PC-3 (cell line): ENCODE measurements around the gene RYR2. TPM values are rescaled to one million over a fixed set of nuclear protein-coding genes. Genes with fewer than 3 reads are reported as not detected.

Experiments
- ATAC-seq: fragments of 200-7000 bp; cut with Tn5 transposase; 2 replicates; pipeline ENCODE4 v1.9.1; 2020; ENCODE audit warnings: mild to moderate bottlenecking, moderate library complexity
- BruUV-seq: library from RNA; stranded (reverse); fragments of 400-500 nt; replicated peaks from 2 replicates; lab custom pipeline; 2021; lab: Mats Ljungman, UMichigan
- CTCF ChIA-PET: fragments of 300-600 bp; sonication (Branson Sonifier 250); formaldehyde crosslinking; loops from one replicate; lab custom pipeline; 2022; ENCODE audit warnings: antibody characterized with exemption; lab: Charles Lee
- POLR2A ChIA-PET: fragments of 300-600 bp; sonication (Branson Sonifier 250); formaldehyde crosslinking; loops from one replicate; lab custom pipeline; 2022; ENCODE audit warnings: antibody characterized with exemption; ENCODE audit not compliant: unreplicated experiment; lab: Charles Lee
- DNase-seq: peaks from one replicate; pipeline ENCODE4 v3.0.0-alpha.2; 2015
- H2AFZ ChIP-seq: fragments of 300-600 bp; sonication (generic); 2 replicates; pipeline ENCODE4 v1.6.0; 2016; ENCODE audit warnings: antibody characterized with exemption, low read length
- H3F3A ChIP-seq: fragments of 300-600 bp; sonication (generic); one replicate; pipeline ENCODE4 v1.6.0; 2017; ENCODE audit warnings: antibody characterized with exemption, low read length, control low read depth, mild to moderate bottlenecking; ENCODE audit not compliant: unreplicated experiment
- H3K27ac ChIP-seq: fragments of 300-600 bp; sonication (generic); 2 replicates; pipeline ENCODE4 v1.5.1; 2016; ENCODE audit warnings: mild to moderate bottlenecking, low read length
- H3K27me3 ChIP-seq: fragments of 300-600 bp; sonication (generic); 2 replicates; pipeline ENCODE4 v1.6.1; 2016; ENCODE audit warnings: low read length, mixed read lengths
- H3K36me3 ChIP-seq: fragments of 300-600 bp; sonication (generic); 2 replicates; pipeline ENCODE4 v1.6.1; 2016; ENCODE audit warnings: low read depth, mixed run types, low read length, mixed read lengths
- H3K4me1 ChIP-seq: fragments of 300-600 bp; sonication (generic); 2 replicates; pipeline ENCODE4 v1.5.1; 2016; ENCODE audit warnings: low read length; ENCODE audit not compliant: insufficient read depth
- H3K4me2 ChIP-seq: fragments of 300-600 bp; sonication (generic); 2 replicates; pipeline ENCODE4 v1.6.0; 2016; ENCODE audit warnings: low read length
- H3K4me3 ChIP-seq: fragments of 300-600 bp; sonication (generic); 2 replicates; pipeline ENCODE4 v1.5.1; 2016; ENCODE audit warnings: mild to moderate bottlenecking, low read length, mixed read lengths
- H3K79me2 ChIP-seq: fragments of 300-600 bp; sonication (generic); 2 replicates; pipeline ENCODE4 v1.6.1; 2017; ENCODE audit warnings: low read length, mixed read lengths
- H3K9ac ChIP-seq: fragments of 300-600 bp; sonication (generic); 2 replicates; pipeline ENCODE4 v1.6.0; 2016; ENCODE audit warnings: mild to moderate bottlenecking, low read length
- H3K9me2 ChIP-seq: fragments of 300-600 bp; sonication (generic); replicated peaks from 2 replicates; pipeline ENCODE4 v1.6.1; 2016; ENCODE audit warnings: mixed run types, low read length, mixed read lengths
- H3K9me3 ChIP-seq: fragments of 300-600 bp; sonication (generic); 2 replicates; pipeline ENCODE4 v1.6.1; 2016; ENCODE audit warnings: low read length, mixed read lengths
- H4K20me1 ChIP-seq: fragments of 300-600 bp; sonication (generic); 2 replicates; pipeline ENCODE4 v1.6.1; 2016; ENCODE audit warnings: low read length, mixed read lengths
- EZH2 ChIP-seq: fragments of 300-600 bp; sonication (generic); IDR thresholded peaks from one replicate; pipeline ENCODE4 v1.6.1; 2017; ENCODE audit warnings: antibody characterized with exemption, mild to moderate bottlenecking, low read length; ENCODE audit not compliant: unreplicated experiment
- EZH2phosphoT487 ChIP-seq: fragments of 300-600 bp; sonication (generic); IDR thresholded peaks from 2 replicates; pipeline ENCODE4 v1.6.1; 2018; ENCODE audit warnings: mild to moderate bottlenecking, antibody characterized with exemption, low read length, borderline replicate concordance
- intact Hi-C: fragments of 100-400 bp; cut with micrococcal nuclease; formaldehyde crosslinking; loops from 2 replicates; pipeline ENCODE4 v1.9.0; 2023
- total RNA-seq: library from RNA; depleted of rRNA; stranded (reverse); fragments of >200 nt; gene quantifications from 2 replicates; pipeline ENCODE4 v1.2.3, GENCODE V29; 2014
- TF ChIP-seq, protein P1 (sequence below): fragments of 300-600 bp; sonication (generic); conservative IDR thresholded peaks from 2 replicates; pipeline ENCODE4 v1.5.1; 2017; ENCODE audit warnings: antibody characterized with exemption, low read depth, mild to moderate bottlenecking, low read length

The RYR2 gene
- total RNA-seq, 1 experiment from 2014 or later = not detected

DNA sequence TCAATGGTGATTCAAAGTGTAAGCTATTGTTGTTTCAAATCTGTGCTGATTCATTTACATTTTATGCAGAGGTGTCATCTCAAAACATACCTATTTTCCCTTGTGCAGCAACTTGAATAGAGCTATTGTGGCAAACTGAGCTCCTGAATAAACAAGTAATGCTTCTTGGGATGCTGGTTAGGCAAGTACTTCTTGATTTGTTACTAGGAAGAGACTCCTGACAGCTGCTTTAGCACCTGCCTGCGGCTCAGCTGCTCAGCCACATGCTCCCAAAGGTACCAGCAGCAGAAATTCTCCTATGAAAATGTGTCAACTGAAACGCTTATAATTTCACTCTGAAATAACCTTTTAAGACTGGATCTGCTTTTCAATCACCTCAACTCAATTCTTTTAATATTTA, 352.3 kb downstream of the RYR2 start:
- ATAC-seq = no peak
- CTCF ChIA-PET = no interaction called here
- no peak for DNase-seq

DNA sequence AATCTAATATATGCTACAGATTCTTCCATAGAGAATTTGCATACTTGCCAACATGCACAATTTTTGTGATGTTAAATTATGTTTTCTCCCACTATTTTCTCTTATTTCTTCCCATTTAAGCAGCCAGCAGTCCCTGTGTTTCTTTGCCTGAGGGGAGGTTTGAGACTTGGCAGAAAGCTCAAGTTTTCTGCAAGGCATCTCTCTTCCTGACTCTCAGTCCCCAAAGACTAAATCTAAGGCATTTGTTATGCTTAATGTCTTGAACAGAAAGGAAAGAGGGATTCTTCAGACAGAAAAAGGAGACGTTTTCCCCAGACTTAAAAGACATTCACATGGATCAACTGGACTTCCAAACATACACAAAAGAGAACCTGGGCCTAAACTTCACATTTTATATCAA, 354.4 kb downstream of the RYR2 start:
- H3K9ac ChIP-seq = no peak overlapping the region
- H3K4me3 ChIP-seq = no peak overlapping the region
- ChIA-PET POLR2A (no interaction called here), CTCF (no interaction called here)
- intact Hi-C loops = no loop called here
- H3K4me2 ChIP-seq = no peak overlapping the region
- no peaks in the 10 kb centered on the region for H3K4me1 ChIP-seq
- DNase-seq = no peak
- no peaks in the 10 kb centered on the region for H3K36me3 ChIP-seq
- H3K9me2 ChIP-seq = no peaks in the 10 kb centered on the region
- H3K27ac ChIP-seq = no peak overlapping the region
- BruUV-seq = no TSS peak
- H3F3A ChIP-seq = no peaks in the 10 kb centered on the region
- no peak for ATAC-seq
- no peaks in the 10 kb centered on the region for H3K79me2 ChIP-seq
- no peaks in the 10 kb centered on the region for H3K27me3 ChIP-seq
- H2AFZ ChIP-seq = no peak overlapping the region
- no peaks in the 10 kb centered on the region for H3K9me3 ChIP-seq
- TF ChIP-seq EZH2phosphoT487 (no peak), EZH2 (no peak)
- TF ChIP-seq, protein P1, sequence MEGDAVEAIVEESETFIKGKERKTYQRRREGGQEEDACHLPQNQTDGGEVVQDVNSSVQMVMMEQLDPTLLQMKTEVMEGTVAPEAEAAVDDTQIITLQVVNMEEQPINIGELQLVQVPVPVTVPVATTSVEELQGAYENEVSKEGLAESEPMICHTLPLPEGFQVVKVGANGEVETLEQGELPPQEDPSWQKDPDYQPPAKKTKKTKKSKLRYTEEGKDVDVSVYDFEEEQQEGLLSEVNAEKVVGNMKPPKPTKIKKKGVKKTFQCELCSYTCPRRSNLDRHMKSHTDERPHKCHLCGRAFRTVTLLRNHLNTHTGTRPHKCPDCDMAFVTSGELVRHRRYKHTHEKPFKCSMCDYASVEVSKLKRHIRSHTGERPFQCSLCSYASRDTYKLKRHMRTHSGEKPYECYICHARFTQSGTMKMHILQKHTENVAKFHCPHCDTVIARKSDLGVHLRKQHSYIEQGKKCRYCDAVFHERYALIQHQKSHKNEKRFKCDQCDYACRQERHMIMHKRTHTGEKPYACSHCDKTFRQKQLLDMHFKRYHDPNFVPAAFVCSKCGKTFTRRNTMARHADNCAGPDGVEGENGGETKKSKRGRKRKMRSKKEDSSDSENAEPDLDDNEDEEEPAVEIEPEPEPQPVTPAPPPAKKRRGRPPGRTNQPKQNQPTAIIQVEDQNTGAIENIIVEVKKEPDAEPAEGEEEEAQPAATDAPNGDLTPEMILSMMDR = no peak
- no peaks in the 10 kb centered on the region for H4K20me1 ChIP-seq

More for the DNA sequence above, 352.3 kb downstream of the RYR2 start:
- no peak overlapping the region for H3K27ac ChIP-seq
- H3F3A ChIP-seq = no peaks in the 10 kb centered on the region
- no peak overlapping the region for H2AFZ ChIP-seq
- H3K36me3 ChIP-seq = no peaks in the 10 kb centered on the region
- no TSS peak for BruUV-seq
- H3K9ac ChIP-seq = no peak overlapping the region
- no peaks in the 10 kb centered on the region for H4K20me1 ChIP-seq
- H3K27me3 ChIP-seq = no peaks in the 10 kb centered on the region
- H3K4me1 ChIP-seq = no peaks in the 10 kb centered on the region
- H3K4me2 ChIP-seq = no peak overlapping the region
- POLR2A ChIA-PET = no interaction called here
- no peak for TF ChIP-seq EZH2
- TF ChIP-seq, protein P1 = no peak
- TF ChIP-seq EZH2phosphoT487 = no peak
- intact Hi-C loops = no loop called here
- H3K9me2 ChIP-seq = no peaks in the 10 kb centered on the region
- no peaks in the 10 kb centered on the region for H3K9me3 ChIP-seq
- no peaks in the 10 kb centered on the region for H3K79me2 ChIP-seq
- no peak overlapping the region for H3K4me3 ChIP-seq

DNA sequence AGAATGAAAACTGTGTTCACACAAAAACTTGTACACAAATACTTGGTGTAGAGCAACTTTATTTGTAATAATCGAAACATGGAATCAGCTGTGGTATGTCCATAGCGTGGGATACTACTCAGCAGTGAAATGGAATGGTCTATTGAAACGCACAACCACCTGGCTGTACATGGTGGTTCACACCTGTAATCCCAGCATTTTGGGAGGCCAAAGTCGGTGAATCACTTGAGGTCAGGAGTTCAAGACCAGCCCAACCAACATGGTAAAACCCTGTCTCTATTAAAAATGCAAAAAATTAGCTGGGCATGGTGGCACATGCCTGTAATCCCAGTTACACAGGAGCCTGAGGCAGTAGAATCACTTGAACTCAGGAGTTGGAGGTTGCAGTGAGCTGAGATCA, 356.8 kb downstream of the RYR2 start:
- no peaks in the 10 kb centered on the region for H3K4me1 ChIP-seq
- intact Hi-C loops = no loop called here
- H4K20me1 ChIP-seq = no peaks in the 10 kb centered on the region
- no peak for DNase-seq
- no TSS peak for BruUV-seq
- H3F3A ChIP-seq = no peaks in the 10 kb centered on the region
- H3K36me3 ChIP-seq = no peaks in the 10 kb centered on the region
- no peak overlapping the region for H3K4me2 ChIP-seq
- H3K27ac ChIP-seq = no peak overlapping the region
- no peaks in the 10 kb centered on the region for H3K79me2 ChIP-seq
- ATAC-seq = no peak
- no peak for TF ChIP-seq EZH2
- TF ChIP-seq EZH2phosphoT487 = no peak
- TF ChIP-seq, protein P1 = no peak
- CTCF ChIA-PET = no interaction called here
- POLR2A ChIA-PET = no interaction called here
- no peak overlapping the region for H3K9ac ChIP-seq
- no peaks in the 10 kb centered on the region for H3K9me3 ChIP-seq
- H3K27me3 ChIP-seq = no peaks in the 10 kb centered on the region
- H3K4me3 ChIP-seq = no peak overlapping the region
- H2AFZ ChIP-seq = no peak overlapping the region
- no peaks in the 10 kb centered on the region for H3K9me2 ChIP-seq
